ENCODE results near the gene BAIAP2. TPM values are rescaled to one million over a fixed set of nuclear protein-coding genes. Genes with fewer than 3 reads are reported as not detected.
"Not testable (repeated sequence)": the region's sequence is repeated elsewhere in the genome, so short reads cannot be mapped to it uniquely, and the experiment has no call there.

The BAIAP2 gene
- total RNA-seq, 1 donor: 27.5 TPM

- peak; percentile 54 for DNase-seq (ENCODE audit: low read depth)
- no peak for TF ChIP-seq CTCF (IDR thresholded peaks at IDR 0.05; ENCODE audit: insufficient read depth, low read length)
- no peak overlapping the region for H3K4me3 ChIP-seq (ENCODE audit: low read depth, low read length)
Observed at GRCh38 chr17:81025741-81026129, 9.2 kb upstream of the BAIAP2 start.

- no peak for TF ChIP-seq CTCF (IDR thresholded peaks at IDR 0.05; ENCODE audit: insufficient read depth, low read length)
- H3K4me3 ChIP-seq (ENCODE audit: low read depth, low read length): no peak overlapping the region
- no peak for DNase-seq (ENCODE audit: low read depth)
Observed at GRCh38 chr17:81026266-81027036, 8.5 kb upstream of the BAIAP2 start.

GRCh38 chr17:81027038-81027437 lies 7.9 kb upstream of the BAIAP2 start:
- no peak for TF ChIP-seq CTCF (IDR thresholded peaks at IDR 0.05; ENCODE audit: insufficient read depth, low read length)
- DNase-seq (ENCODE audit: low read depth): peak; percentile 23
- no peak overlapping the region for H3K4me3 ChIP-seq (ENCODE audit: low read depth, low read length)

GRCh38 chr17:81027591-81028505 lies 7.1 kb upstream of the BAIAP2 start:
- no peak for DNase-seq (ENCODE audit: low read depth)
- no peak for TF ChIP-seq CTCF (IDR thresholded peaks at IDR 0.05; ENCODE audit: insufficient read depth, low read length)
- H3K4me3 ChIP-seq (ENCODE audit: low read depth, low read length): no peak overlapping the region

GRCh38 chr17:81028506-81028858 lies 6.5 kb upstream of the BAIAP2 start:
- TF ChIP-seq CTCF (IDR thresholded peaks at IDR 0.05; ENCODE audit: insufficient read depth, low read length): no peak
- no peak for DNase-seq (ENCODE audit: low read depth)

GRCh38 chr17:81029859-81030258 lies 5.1 kb upstream of the BAIAP2 start:
- no peak for TF ChIP-seq CTCF (IDR thresholded peaks at IDR 0.05; ENCODE audit: insufficient read depth, low read length)
- no peak overlapping the region for H3K4me3 ChIP-seq (ENCODE audit: low read depth, low read length)
- no peak for DNase-seq (ENCODE audit: low read depth)

More at GRCh38 chr17:81028506-81028858, 6.5 kb upstream of the BAIAP2 start:
- H3K4me3 ChIP-seq (ENCODE audit: low read depth, low read length): no peak overlapping the region

- not testable (repeated sequence) for DNase-seq (ENCODE audit: low read depth); H3K4me3 ChIP-seq (ENCODE audit: low read depth, low read length)
Observed at GRCh38 chr17:81030312-81030711, 4.6 kb upstream of the BAIAP2 start.

Data from fibroblast of the aortic adventitia (primary cell).